GM23338 (cell line): Measurements from ENCODE around the gene GRK5. TPM values are rescaled to one million over a fixed set of nuclear protein-coding genes. Genes with fewer than 3 reads are reported as not detected.

Source experiments
- ATAC-seq: fragments of 200-7000 bp; cut with Tn5 transposase; 3 replicates; pipeline ENCODE4 v1.9.1; 2020
- DNase-seq: peaks from one replicate; pipeline ENCODE4 v3.0.0-alpha.2; 2015; ENCODE audit warnings: low spot score
- H2AFZ ChIP-seq: fragments of 200-600 bp; sonication (generic); 2 replicates; pipeline ENCODE4 v1.8.0; 2016; ENCODE audit warnings: antibody characterized with exemption, mild to moderate bottlenecking, moderate library complexity
- H3F3A ChIP-seq: fragments of 200-600 bp; sonication (generic); replicated peaks from 2 replicates; pipeline ENCODE4 v1.8.0; 2017; ENCODE audit warnings: antibody characterized with exemption, mixed run types, low read depth
- H3K27ac ChIP-seq: fragments of 200-600 bp; sonication (generic); 2 replicates; pipeline ENCODE4 v1.6.1; 2016; ENCODE audit warnings: low read depth
- H3K27me3 ChIP-seq: fragments of 200-600 bp; sonication (generic); 2 replicates; pipeline ENCODE4 v1.8.0; 2016; ENCODE audit warnings: mild to moderate bottlenecking, mixed run types, moderate library complexity; ENCODE audit not compliant: insufficient read depth
- H3K36me3 ChIP-seq: fragments of 200-600 bp; sonication (generic); 2 replicates; pipeline ENCODE4 v1.8.0; 2016; ENCODE audit warnings: mild to moderate bottlenecking; ENCODE audit not compliant: insufficient read depth
- H3K4me1 ChIP-seq: fragments of 200-600 bp; sonication (generic); 2 replicates; pipeline ENCODE4 v1.8.0; 2016; ENCODE audit warnings: mild to moderate bottlenecking, moderate library complexity; ENCODE audit not compliant: insufficient read depth
- H3K4me2 ChIP-seq: fragments of 200-600 bp; sonication (generic); 2 replicates; pipeline ENCODE4 v1.7.1; 2017; ENCODE audit warnings: mixed run types
- H3K4me3 ChIP-seq: fragments of 200-600 bp; sonication (generic); 2 replicates; pipeline ENCODE4 v1.6.1; 2016; ENCODE audit warnings: mixed run types
- H3K79me2 ChIP-seq: fragments of 200-600 bp; sonication (generic); replicated peaks from 2 replicates; pipeline ENCODE4 v1.8.0; 2017; ENCODE audit warnings: mild to moderate bottlenecking; ENCODE audit not compliant: insufficient read depth
- H3K9me2 ChIP-seq: fragments of 200-600 bp; sonication (generic); 2 replicates; pipeline ENCODE4 v1.8.0; 2017; ENCODE audit not compliant: insufficient read depth
- H4K20me1 ChIP-seq: fragments of 200-600 bp; sonication (generic); replicated peaks from 2 replicates; pipeline ENCODE4 v1.8.0; 2017; ENCODE audit warnings: mild to moderate bottlenecking; ENCODE audit not compliant: insufficient read depth
- H3K27ac Mint-ChIP-seq: 2 replicates; pipeline ENCODE4 v1.8.0; 2020; ENCODE audit warnings: inconsistent platforms, mild to moderate bottlenecking, moderate library complexity, mixed read lengths
- H3K27me3 Mint-ChIP-seq: 3 replicates; pipeline ENCODE4 v1.8.0; 2022; ENCODE audit warnings: low read depth, mild to moderate bottlenecking, moderate library complexity, mixed read lengths, inconsistent platforms; ENCODE audit not compliant: insufficient read depth, poor library complexity
- H3K36me3 Mint-ChIP-seq: 3 replicates; pipeline ENCODE4 v1.8.0; 2021; ENCODE audit warnings: low read depth, mild to moderate bottlenecking, inconsistent platforms, moderate library complexity, mixed read lengths
- H3K4me1 Mint-ChIP-seq: 3 replicates; pipeline ENCODE4 v1.8.0; 2020; ENCODE audit warnings: mild to moderate bottlenecking, inconsistent platforms, mixed read lengths
- H3K4me3 Mint-ChIP-seq: 3 replicates; pipeline ENCODE4 v1.8.0; 2021; ENCODE audit warnings: moderate library complexity, mild to moderate bottlenecking, inconsistent platforms, mixed read lengths
- H3K9me3 Mint-ChIP-seq: 3 replicates; pipeline ENCODE4 v1.8.0; 2020; ENCODE audit warnings: moderate library complexity, mild to moderate bottlenecking, inconsistent platforms, mixed read lengths
- CREB1 ChIP-seq: fragments of 250-450 bp; sonication (Bioruptor Pico); IDR thresholded peaks from 2 replicates; pipeline ENCODE4 v1.5.0; 2020; ENCODE audit warnings: low read depth, mild to moderate bottlenecking, moderate library complexity
- EZH2 ChIP-seq: fragments of 200-600 bp; sonication (generic); IDR thresholded peaks from one replicate; pipeline ENCODE4 v1.8.0; 2017; ENCODE audit warnings: antibody characterized with exemption, mild to moderate bottlenecking, low read depth; ENCODE audit not compliant: unreplicated experiment
- REST ChIP-seq: IDR thresholded peaks from one replicate; pipeline ENCODE4 v1.6.1; 2018; ENCODE audit warnings: antibody characterized with exemption; ENCODE audit not compliant: unreplicated experiment
- STAT1 ChIP-seq: IDR thresholded peaks from one replicate; pipeline ENCODE4 v1.6.1; 2016; ENCODE audit warnings: antibody characterized with exemption; ENCODE audit not compliant: unreplicated experiment
- ZNF114 ChIP-seq: fragments of 250-450 bp; sonication (Bioruptor Pico); IDR thresholded peaks from 2 replicates; pipeline ENCODE4 v1.5.0; 2020; ENCODE audit warnings: mild to moderate bottlenecking, moderate library complexity
- polyA plus RNA-seq: library from polyadenylated mRNA; unstranded; fragments of >200 nt; fragmentation: Nextera tagmentation; extraction: Ambion mirVana; gene quantifications from 2 replicates; pipeline ENCODE4 v1.2.1, GENCODE V29; 2016
- total RNA-seq: library from RNA; depleted of rRNA; stranded (reverse); fragments of >200 nt; shearing (Covaris generic); gene quantifications from 2 replicates; pipeline ENCODE4 v1.2.3, GENCODE V29; 2014

The GRK5 gene
- total and polyA plus RNA-seq, 2 experiments from 2014 or later: 0.53 to 2.0 TPM

DNA sequence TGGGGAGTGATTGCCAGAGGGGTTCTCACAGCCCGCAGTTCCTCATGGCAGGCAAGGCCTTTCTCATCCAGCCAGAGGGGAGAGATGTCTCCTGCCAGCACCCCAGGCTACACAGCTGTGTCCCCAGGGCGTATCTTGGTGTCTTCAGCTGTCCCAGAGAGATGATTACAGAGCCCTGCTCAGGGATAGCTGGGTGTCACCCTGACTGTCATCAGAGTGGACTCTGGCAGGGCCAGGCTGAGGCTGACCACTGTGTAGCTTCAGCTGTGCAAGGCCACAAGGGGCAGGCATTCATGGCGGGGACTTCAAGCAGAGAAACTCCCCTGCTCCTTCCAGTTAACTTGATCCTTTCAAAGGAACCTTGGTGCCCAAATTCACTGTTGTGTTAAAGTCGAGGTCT, 211.0 kb downstream of the GRK5 start (continued):
- TF ChIP-seq REST (no peak), ZNF114 (CRISPR knock-in tag) (no peak)

- ATAC-seq: no peak
- DNase-seq: no peak
- H3K9me3 Mint-ChIP-seq: no peaks in the 10 kb centered on the region
- Histone ChIP-seq H3K9me2 (no peaks in the 10 kb centered on the region), H3K27ac (no peak overlapping the region), H3K4me3 (no peak overlapping the region), H3K36me3 (no peaks in the 10 kb centered on the region), H3F3A (no peaks in the 10 kb centered on the region), H3K27me3 (no peaks in the 10 kb centered on the region), H4K20me1 (no peaks in the 10 kb centered on the region), H3K4me2 (no peak overlapping the region), H3K4me1 (peaks cover 7% of the 10 kb centered on the region), H3K79me2 (no peaks in the 10 kb centered on the region), H2AFZ (no peak overlapping the region)
- peaks cover 20% of the 10 kb centered on the region for H3K4me1 Mint-ChIP-seq
- H3K27me3 Mint-ChIP-seq: peaks cover 11% of the 10 kb centered on the region
- no peak for TF ChIP-seq ZNF114 (CRISPR knock-in tag)
- no peak for TF ChIP-seq REST
- TF ChIP-seq EZH2: no peak
- TF ChIP-seq STAT1: no peak
- TF ChIP-seq CREB1 (CRISPR knock-in tag): no peak
- no peak overlapping the region for H3K27ac Mint-ChIP-seq
- no peaks in the 10 kb centered on the region for H3K36me3 Mint-ChIP-seq
- no peak overlapping the region for H3K4me3 Mint-ChIP-seq
Measured at GRCh38 chr10:119419931-119420330, 212.6 kb downstream of the GRK5 start.
